Brain microvascular endothelial cell (primary cell): ENCODE measurements around the gene TSPAN11.

Experiments used
- DNase-seq: peaks from one replicate; pipeline ENCODE4 v3.0.0-alpha.2; 2020
- H3K27ac ChIP-seq: fragments of 250-450 bp; sonication (Bioruptor Pico); 2 replicates; pipeline ENCODE4 v1.5.1; 2020; ENCODE audit warnings: mild to moderate bottlenecking, moderate library complexity
- H3K27me3 ChIP-seq: fragments of 250-450 bp; sonication (Bioruptor Pico); replicated peaks from 2 replicates; pipeline ENCODE4 v1.5.1; 2020; ENCODE audit warnings: mild to moderate bottlenecking
- H3K36me3 ChIP-seq: fragments of 250-450 bp; sonication (Bioruptor Pico); replicated peaks from 2 replicates; pipeline ENCODE4 v1.5.1; 2020; ENCODE audit warnings: mild to moderate bottlenecking
- H3K4me3 ChIP-seq: 2 replicates; pipeline ENCODE4 v1.5.1; 2011; ENCODE audit warnings: low read depth, mild to moderate bottlenecking, control low read depth, low read length, moderate library complexity
- in situ Hi-C: cut with HindIII; loops from 2 replicates; pipeline ENCODE4 v1.10.0; 2017; ENCODE audit warnings: low sequenced_read_pairs, low pct_ligation_motif_present
- TF ChIP-seq, protein P1 (sequence below): IDR thresholded peaks from 2 replicates; pipeline ENCODE4 v1.5.1; 2011; ENCODE audit warnings: low read depth, mild to moderate bottlenecking, moderate library complexity, low read length, control low read depth, inconsistent platforms; ENCODE audit errors: missing control alignments

The TSPAN11 gene

DNA sequence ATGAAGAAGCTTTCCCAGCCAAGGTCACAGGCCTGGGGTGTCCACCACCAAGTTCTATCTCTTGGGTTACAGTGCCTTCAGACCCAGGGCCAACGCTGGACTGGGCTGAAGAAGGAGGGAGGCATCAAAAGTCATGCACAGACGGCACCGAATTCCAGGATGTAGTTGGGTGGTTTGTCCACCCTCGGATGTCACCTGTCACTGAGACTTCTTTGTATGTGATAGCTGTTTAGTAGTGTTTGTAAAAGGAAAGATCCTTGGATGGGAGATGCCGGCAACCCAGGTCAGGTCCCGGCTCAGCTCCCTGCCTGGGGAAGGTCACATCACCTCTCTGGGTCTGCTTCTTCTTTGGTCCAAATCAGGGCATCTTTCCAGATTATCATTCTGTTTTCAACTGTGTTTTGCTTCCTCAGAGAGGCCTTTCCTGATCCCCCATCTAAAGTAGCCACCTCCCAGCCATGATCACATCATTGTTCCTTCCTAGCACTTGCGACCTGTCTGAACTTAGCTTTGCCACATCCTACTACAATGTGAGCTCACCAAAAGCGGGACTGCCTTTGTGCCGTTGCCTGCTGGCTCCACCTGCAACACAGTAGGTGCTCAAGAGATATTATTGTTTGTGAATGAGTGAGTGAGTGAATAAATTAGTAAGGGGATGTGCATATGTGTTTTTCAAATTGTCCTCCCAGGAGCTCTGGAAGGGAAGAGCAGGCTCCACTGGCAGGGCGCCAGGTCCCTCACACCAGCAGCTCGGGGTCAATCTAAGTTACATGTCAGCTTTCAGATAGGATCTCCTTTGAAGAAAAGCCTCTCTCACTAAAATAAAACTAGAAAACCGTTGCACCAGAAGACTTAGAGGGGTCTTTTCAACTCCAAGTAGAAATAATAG, 2.1 kb downstream of the TSPAN11 start:
- Histone ChIP-seq H3K27me3 (no peaks in the 10 kb centered on the region), H3K36me3 (no peaks in the 10 kb centered on the region), H3K4me3 (no peak overlapping the region), H3K27ac (no peak overlapping the region)
- TF ChIP-seq, protein P1, sequence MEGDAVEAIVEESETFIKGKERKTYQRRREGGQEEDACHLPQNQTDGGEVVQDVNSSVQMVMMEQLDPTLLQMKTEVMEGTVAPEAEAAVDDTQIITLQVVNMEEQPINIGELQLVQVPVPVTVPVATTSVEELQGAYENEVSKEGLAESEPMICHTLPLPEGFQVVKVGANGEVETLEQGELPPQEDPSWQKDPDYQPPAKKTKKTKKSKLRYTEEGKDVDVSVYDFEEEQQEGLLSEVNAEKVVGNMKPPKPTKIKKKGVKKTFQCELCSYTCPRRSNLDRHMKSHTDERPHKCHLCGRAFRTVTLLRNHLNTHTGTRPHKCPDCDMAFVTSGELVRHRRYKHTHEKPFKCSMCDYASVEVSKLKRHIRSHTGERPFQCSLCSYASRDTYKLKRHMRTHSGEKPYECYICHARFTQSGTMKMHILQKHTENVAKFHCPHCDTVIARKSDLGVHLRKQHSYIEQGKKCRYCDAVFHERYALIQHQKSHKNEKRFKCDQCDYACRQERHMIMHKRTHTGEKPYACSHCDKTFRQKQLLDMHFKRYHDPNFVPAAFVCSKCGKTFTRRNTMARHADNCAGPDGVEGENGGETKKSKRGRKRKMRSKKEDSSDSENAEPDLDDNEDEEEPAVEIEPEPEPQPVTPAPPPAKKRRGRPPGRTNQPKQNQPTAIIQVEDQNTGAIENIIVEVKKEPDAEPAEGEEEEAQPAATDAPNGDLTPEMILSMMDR, result no peak
- DNase-seq, result no peak
- in situ Hi-C loops, result no loop called here

DNA sequence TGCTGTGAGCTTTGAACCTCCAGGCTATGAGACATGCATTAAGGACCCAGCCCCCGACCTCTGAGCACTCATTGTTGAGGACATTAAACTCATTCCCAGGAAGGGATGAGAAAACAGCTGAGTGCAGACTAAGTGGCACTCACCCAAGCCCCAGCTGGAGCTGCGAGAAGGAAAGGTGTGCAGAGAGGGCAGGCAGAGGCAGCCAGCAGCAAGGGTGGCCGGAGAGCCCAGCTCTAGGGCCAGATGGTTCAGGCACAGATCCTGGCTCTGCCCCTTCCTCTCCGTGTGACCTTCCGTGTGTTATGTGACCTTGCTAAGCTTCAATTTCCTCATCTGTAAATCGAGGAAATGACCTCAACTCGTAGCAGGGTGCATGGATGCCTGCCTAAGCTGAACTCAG, 3.7 kb downstream of the TSPAN11 start:
- Histone ChIP-seq H3K27ac (no peak overlapping the region), H3K27me3 (no peaks in the 10 kb centered on the region), H3K36me3 (no peaks in the 10 kb centered on the region), H3K4me3 (no peak overlapping the region)
- TF ChIP-seq, protein P1, result no peak
- no peak for DNase-seq
- in situ Hi-C loops, result no loop called here

DNA sequence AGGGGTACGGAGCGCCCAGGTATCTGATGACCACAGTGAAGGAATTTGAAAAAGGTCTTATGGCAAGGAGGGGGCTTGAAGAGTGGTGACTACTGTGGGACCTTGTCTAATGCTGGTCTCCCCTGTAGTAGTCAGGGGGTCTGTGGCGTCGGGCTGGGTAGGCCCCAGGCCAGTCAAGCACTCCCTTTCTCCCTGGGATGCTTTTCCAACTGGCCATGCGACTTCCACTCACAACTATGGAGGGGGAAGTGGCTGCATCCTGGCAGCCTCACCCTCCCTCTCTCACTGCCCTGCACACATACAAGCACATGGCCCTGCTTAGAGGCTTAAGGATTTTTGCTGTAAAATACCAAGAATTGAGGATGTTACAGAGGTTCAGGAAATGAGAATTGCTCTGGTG, 4.1 kb downstream of the TSPAN11 start:
- no peaks in the 10 kb centered on the region for H3K27me3 ChIP-seq
- DNase-seq, result no peak
- TF ChIP-seq, protein P1, result no peak
- in situ Hi-C loops, result no loop called here
- H3K36me3 ChIP-seq, result no peaks in the 10 kb centered on the region
- H3K4me3 ChIP-seq, result no peak overlapping the region
- no peak overlapping the region for H3K27ac ChIP-seq

DNA sequence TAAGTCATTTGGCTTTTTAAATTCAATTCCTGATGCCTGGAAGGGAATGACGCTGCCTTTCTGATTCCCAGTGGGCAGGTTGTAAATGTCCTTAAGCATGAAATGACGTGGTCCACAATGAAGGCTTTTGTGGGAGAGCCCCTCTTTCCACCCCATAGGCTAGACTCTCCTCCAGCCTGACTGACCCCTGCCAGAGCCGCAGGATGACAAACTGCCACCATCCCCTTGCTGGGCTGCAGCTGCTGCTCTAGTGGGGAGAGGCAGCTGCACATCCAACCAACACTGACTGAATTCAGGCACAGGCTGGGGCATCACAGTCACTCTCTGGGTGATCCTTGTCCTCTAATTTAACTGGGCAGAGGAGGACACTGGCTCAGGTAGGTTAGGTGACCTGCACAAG, 6.3 kb downstream of the TSPAN11 start:
- no peak overlapping the region for H3K4me3 ChIP-seq
- H3K27me3 ChIP-seq, result peaks cover 2% of the 10 kb centered on the region
- TF ChIP-seq, protein P1, result no peak
- in situ Hi-C loops, result no loop called here
- no peaks in the 10 kb centered on the region for H3K36me3 ChIP-seq
- no peak for DNase-seq
- no peak overlapping the region for H3K27ac ChIP-seq

DNA sequence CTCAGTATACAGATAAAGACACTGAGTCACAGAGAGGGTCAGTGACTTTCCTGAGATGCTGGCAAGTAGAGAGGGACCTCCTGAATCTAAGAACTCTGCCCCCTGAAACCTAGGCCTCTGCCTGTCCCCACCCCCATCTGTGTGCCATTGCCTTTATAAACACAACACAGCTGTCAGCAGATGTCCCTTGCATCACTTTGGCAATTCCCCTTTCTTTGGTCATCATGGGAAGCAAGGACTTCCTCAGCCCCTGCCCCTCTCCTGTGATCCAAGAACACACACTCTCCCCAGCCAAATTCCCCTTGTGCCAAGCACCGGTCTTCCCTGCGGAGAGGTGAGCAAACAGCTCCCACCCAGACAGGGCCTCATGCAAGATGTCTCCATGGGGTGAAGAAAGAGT, 8.3 kb downstream of the TSPAN11 start:
- Histone ChIP-seq H3K36me3 (no peaks in the 10 kb centered on the region), H3K4me3 (no peak overlapping the region), H3K27me3 (peaks cover 2% of the 10 kb centered on the region), H3K27ac (no peak overlapping the region)
- TF ChIP-seq, protein P1, result no peak
- DNase-seq, result no peak
- in situ Hi-C loops, result no loop called here
